ENCODE data around the gene SPAAR. TPM values are rescaled to one million over a fixed set of nuclear protein-coding genes. Genes with fewer than 3 reads are reported as not detected.

SPAAR gene
- total RNA-seq, 1 donor from 2014 or later = not detected

DNA sequence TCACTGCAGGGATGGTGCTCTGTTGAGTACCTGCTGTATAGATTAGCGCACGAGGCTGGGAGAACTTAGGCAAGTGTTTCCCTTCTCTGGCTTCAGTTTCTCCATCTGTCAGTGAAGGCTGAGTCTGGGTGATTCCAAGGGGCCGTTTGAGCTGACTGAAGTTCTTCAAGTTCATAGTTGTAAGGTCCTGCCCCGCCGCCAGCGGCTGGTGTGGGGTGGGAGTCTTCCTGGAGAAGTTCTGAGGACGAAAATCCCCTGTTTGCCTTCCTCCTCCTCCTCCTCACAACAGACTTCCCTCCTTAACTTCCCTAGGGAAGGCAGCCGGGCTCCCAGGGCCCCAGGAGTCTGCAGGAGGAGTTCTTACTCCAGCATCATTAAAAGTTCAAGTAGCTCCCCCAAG is 5.0 kb upstream of the SPAAR start:
- Mint-ChIP-seq H3K27me3 (peaks cover 16% of the 10 kb centered on the region), H3K4me3 (ENCODE audit: low read depth) (no peak overlapping the region), H3K4me1 (ENCODE audit: low read depth) (peaks cover 15% of the 10 kb centered on the region), H3K9me3 (ENCODE audit: low read depth) (no peaks in the 10 kb centered on the region), H3K36me3 (ENCODE audit: insufficient read depth) (no peaks in the 10 kb centered on the region), H3K27ac (no peak overlapping the region)
- DNase-seq (ENCODE audit: low spot score, unreplicated experiment) = no peak
- no peak for TF ChIP-seq CTCF (IDR thresholded peaks at IDR 0.05; ENCODE audit: unreplicated experiment)

- H3K27ac Mint-ChIP-seq = no peak overlapping the region
- DNase-seq (ENCODE audit: low spot score, unreplicated experiment) = no peak
- H3K36me3 Mint-ChIP-seq (ENCODE audit: insufficient read depth) = no peaks in the 10 kb centered on the region
- H3K4me1 Mint-ChIP-seq (ENCODE audit: low read depth) = peaks cover 15% of the 10 kb centered on the region
- TF ChIP-seq CTCF (IDR thresholded peaks at IDR 0.05; ENCODE audit: unreplicated experiment) = no peak
- peaks cover 20% of the 10 kb centered on the region for H3K27me3 Mint-ChIP-seq
- no peak overlapping the region for H3K4me3 Mint-ChIP-seq (ENCODE audit: low read depth)
- H3K9me3 Mint-ChIP-seq (ENCODE audit: low read depth) = no peaks in the 10 kb centered on the region
Observed at GRCh38 chr9:35905051-35905781, 4.1 kb upstream of the SPAAR start.

DNA sequence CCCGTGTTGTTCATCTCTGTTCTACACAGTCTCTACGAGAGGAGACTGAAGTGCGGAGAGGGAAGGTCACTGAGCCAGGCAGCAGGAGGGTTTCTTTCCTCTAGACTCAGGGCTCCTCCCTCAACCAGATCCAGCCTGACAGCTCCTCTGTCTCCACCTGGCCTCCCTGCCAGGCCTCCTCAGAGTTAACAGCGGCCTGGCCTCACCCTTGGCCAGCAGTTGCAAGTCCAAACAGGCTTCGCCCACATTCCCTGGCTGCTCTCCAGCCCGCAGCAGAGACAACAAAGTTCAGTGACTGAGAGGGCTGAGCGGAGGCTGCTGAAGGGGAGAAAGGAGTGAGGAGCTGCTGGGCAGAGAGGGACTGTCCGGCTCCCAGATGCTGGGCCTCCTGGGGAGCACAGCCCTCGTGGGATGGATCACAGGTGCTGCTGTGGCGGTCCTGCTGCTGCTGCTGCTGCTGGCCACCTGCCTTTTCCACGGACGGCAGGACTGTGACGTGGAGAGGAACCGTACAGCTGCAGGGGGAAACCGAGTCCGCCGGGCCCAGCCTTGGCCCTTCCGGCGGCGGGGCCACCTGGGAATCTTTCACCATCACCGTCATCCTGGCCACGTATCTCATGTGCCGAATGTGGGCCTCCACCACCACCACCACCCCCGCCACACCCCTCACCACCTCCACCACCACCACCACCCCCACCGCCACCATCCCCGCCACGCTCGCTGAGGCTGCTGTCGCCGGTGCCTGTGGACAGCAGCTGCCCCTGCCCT is 3.2 kb upstream of the SPAAR start, which contains the start of gene HRCT1:
Gene HRCT1, plus strand, starts transcription at position 291 of the 768 bp plus-strand sequence. Its CDS starts 86 bp downstream, at position 377.
- no peak within 1 kb of the TSS for H3K27ac Mint-ChIP-seq
- H3K9me3 Mint-ChIP-seq (ENCODE audit: low read depth) = no peaks in the 10 kb centered on the region
- DNase-seq (ENCODE audit: low spot score, unreplicated experiment) = no peak
- H3K4me3 Mint-ChIP-seq (ENCODE audit: low read depth) = no peak within 1 kb of the TSS
- peaks cover 19% of the 10 kb centered on the region for H3K27me3 Mint-ChIP-seq
- no peaks in the 10 kb centered on the region for H3K36me3 Mint-ChIP-seq (ENCODE audit: insufficient read depth)
- H3K4me1 Mint-ChIP-seq (ENCODE audit: low read depth) = peaks cover 15% of the 10 kb centered on the region
- no peak for TF ChIP-seq CTCF (IDR thresholded peaks at IDR 0.05; ENCODE audit: unreplicated experiment)

DNA sequence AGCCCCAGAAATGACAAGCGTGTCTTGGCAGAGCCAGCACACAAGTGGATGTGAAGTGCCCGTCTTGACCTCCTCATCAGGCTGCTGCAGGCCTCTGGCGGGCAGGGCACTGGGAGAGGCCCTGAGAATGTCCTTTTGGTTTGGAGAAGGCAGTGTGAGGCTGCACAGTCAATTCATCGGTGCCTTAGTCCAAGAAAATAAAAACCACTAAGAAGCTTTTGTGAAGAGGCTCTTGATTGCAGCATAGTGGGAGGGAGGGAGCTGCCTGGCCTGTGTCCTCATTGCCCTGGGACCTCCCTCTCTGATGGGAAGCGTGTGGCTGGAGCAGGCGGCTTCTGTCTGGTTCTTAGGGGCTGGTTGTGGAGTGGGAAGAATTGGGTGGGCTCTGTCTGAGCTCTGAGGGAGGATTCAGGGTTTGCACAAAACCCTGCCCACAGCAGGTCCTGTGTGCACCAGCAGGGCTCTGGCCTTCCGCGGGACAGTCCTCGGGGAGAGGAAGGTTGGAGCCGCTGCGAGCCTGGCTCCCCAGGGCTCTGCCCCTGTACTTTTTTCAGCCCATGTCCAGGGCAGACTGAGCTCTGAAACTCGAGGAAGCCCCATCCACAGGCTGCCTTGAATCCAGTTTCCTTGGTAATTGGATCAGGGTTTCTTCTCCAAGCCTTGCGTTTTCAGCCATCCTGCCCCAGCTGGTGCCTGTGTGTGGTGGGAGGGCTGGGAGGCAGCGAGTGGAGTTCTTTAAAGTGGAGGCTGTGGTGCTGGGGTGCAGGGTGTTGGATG is 2.2 kb upstream of the SPAAR start:
- Mint-ChIP-seq H3K9me3 (ENCODE audit: low read depth) (no peaks in the 10 kb centered on the region), H3K4me3 (ENCODE audit: low read depth) (no peak overlapping the region), H3K4me1 (ENCODE audit: low read depth) (peaks cover 15% of the 10 kb centered on the region), H3K27me3 (peaks cover 18% of the 10 kb centered on the region), H3K27ac (no peak overlapping the region), H3K36me3 (ENCODE audit: insufficient read depth) (no peaks in the 10 kb centered on the region)
- no peak for DNase-seq (ENCODE audit: low spot score, unreplicated experiment)
- no peak for TF ChIP-seq CTCF (IDR thresholded peaks at IDR 0.05; ENCODE audit: unreplicated experiment)

All from progenitor cell of endocrine pancreas (in vitro differentiated cells).